ENCODE measurements around the gene UBXN7.

GRCh38 chr3:196323016-196323415 lies 109.2 kb downstream of the UBXN7 start:
- TF ChIP-seq POLR2A (IDR thresholded peaks at IDR 0.05) = no peak
- no peak for TF ChIP-seq CTCF (IDR thresholded peaks at IDR 0.05)
